HepG2 (cell line): ENCODE measurements around the gene CREBBP.

Source experiments
- GABPA ChIP-seq, 2 experiments: IDR thresholded peaks; 2 replicates each; pipeline ENCODE4 v1.6.1; 2011 to 2016; ENCODE audit warnings: low read depth in 2 of 2, low read length in 1 of 2, missing biosample characterization in 1 of 2, missing genetic modification characterization in 1 of 2
- SMC3 ChIP-seq: IDR thresholded peaks from 2 replicates; pipeline ENCODE4 v1.6.1; 2011; ENCODE audit warnings: low read length, improper control_type of control experiment
- SRY ChIP-seq: sonication (generic); formaldehyde crosslinking; IDR thresholded peaks from 2 replicates; pipeline ENCODE4 v1.8.0; 2022; ENCODE audit warnings: mild to moderate bottlenecking, missing genetic modification reagents
- ZFX ChIP-seq: sonication (generic); formaldehyde crosslinking; IDR thresholded peaks from 2 replicates; pipeline ENCODE4 v1.4.0; 2020; ENCODE audit warnings: mild to moderate bottlenecking, low read depth, missing genetic modification reagents, moderate library complexity
- ZNF121 ChIP-seq: sonication (generic); formaldehyde crosslinking; IDR thresholded peaks from 2 replicates; pipeline ENCODE4 v1.5.0; 2020; ENCODE audit warnings: mild to moderate bottlenecking, missing genetic modification reagents
- TF ChIP-seq, protein P1 (sequence below): sonication (generic); formaldehyde crosslinking; IDR thresholded peaks from 2 replicates; pipeline ENCODE4 v1.4.0; 2020; ENCODE audit warnings: missing genetic modification reagents

DNA sequence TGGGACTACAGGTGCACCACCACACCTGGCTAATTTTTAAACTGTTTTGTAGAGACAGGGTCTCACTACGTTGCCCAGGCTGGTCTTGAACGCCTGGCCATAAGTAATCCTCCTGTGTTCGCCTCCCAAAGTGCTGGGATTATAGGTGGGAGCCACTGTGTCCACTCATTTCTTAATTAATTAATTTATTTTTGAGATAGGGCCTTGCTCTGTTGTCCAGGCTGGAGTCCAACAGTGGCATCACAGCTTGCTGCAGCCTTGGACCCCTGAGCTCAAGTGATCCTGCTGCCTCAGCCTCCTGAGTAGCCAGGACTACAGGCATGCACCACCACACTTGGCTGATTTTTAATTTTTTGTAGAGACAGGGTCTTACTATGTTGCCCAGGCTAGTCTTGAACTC is 116.1 kb downstream of the CREBBP start:
- TF ChIP-seq SRY (no peak), GABPA (IDR thresholded peaks at IDR 0.05; ENCODE audit: low read depth, low read length) (no peak), GABPA (CRISPR knock-in tag; IDR thresholded peaks at IDR 0.05; ENCODE audit: low read depth) (no peak), SMC3 (no peak), ZNF121 (no peak; the same call in 1 of the 2 replicates), ZFX (CRISPR knock-in tag) (no peak)
- TF ChIP-seq, protein P1, sequence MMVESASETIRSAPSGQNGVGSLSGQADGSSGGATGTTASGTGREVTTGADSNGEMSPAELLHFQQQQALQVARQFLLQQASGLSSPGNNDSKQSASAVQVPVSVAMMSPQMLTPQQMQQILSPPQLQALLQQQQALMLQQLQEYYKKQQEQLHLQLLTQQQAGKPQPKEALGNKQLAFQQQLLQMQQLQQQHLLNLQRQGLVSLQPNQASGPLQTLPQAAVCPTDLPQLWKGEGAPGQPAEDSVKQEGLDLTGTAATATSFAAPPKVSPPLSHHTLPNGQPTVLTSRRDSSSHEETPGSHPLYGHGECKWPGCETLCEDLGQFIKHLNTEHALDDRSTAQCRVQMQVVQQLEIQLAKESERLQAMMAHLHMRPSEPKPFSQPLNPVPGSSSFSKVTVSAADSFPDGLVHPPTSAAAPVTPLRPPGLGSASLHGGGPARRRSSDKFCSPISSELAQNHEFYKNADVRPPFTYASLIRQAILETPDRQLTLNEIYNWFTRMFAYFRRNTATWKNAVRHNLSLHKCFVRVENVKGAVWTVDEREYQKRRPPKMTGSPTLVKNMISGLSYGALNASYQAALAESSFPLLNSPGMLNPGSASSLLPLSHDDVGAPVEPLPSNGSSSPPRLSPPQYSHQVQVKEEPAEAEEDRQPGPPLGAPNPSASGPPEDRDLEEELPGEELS (CRISPR knock-in tag): no peak
